ENCODE data around the gene CTNNB1.

- TF ChIP-seq POLR2A (IDR thresholded peaks at IDR 0.05): no peak
- no peak for TF ChIP-seq CTCF (IDR thresholded peaks at IDR 0.05)
Measured at GRCh38 chr3:41195946-41196345, 3.4 kb upstream of the CTNNB1 start.

Measured in ovary (tissue), 3 donors.